T-helper 9 cell (primary cell): ENCODE results near the gene BARD1.
"Not testable (repeated sequence)": the region's sequence is repeated elsewhere in the genome, so short reads cannot be mapped to it uniquely, and the experiment has no call there.

ENCODE experiments used
- DNase-seq: peaks from one replicate; pipeline ENCODE4 v3.0.0-alpha.2; 2020
- total RNA-seq, 2 donors: gene quantifications; one replicate each; lab custom pipeline; 2026; lab: John Stamatoyannopoulos, UW

The BARD1 gene
- 9.4 to 17.6 reads per million in 2 donors for total RNA-seq

- no peak for DNase-seq
Observed at GRCh38 chr2:214808981-214809750, at the start of gene BARD1. TSS of gene BARD1 (minus strand) at chr2:214809683. CDS start at chr2:214809569, 114 bp downstream.

GRCh38 chr2:214856137-214856536 is 46.7 kb upstream of the BARD1 start:
- no peak for DNase-seq

- no peak for DNase-seq
Observed at GRCh38 chr2:214853906-214854305, 44.4 kb upstream of the BARD1 start.

GRCh38 chr2:214843823-214844222 is 34.3 kb upstream of the BARD1 start:
- no peak for DNase-seq

GRCh38 chr2:214839464-214839863 is 30.0 kb upstream of the BARD1 start:
- DNase-seq = no peak

- no peak for DNase-seq
Observed at GRCh38 chr2:214837466-214837865, 28.0 kb upstream of the BARD1 start.

GRCh38 chr2:214836568-214836967 is 27.1 kb upstream of the BARD1 start:
- DNase-seq = no peak

GRCh38 chr2:214830794-214831346 is 21.4 kb upstream of the BARD1 start:
- DNase-seq = no peak

- DNase-seq = no peak
Observed at GRCh38 chr2:214816008-214816533, 6.6 kb upstream of the BARD1 start.

GRCh38 chr2:214810671-214811070 is 1.2 kb upstream of the BARD1 start:
- DNase-seq = no peak

- DNase-seq = peak; percentile 94
Observed at GRCh38 chr2:214809751-214810564, 475 bp upstream of the BARD1 start.

- no peak for DNase-seq
Observed at GRCh38 chr2:214807653-214808052, 1.8 kb downstream of the BARD1 start.

GRCh38 chr2:214801768-214802397 is 7.6 kb downstream of the BARD1 start:
- no peak for DNase-seq

GRCh38 chr2:214801068-214801467 is 8.4 kb downstream of the BARD1 start:
- no peak for DNase-seq

GRCh38 chr2:214800180-214800579 is 9.3 kb downstream of the BARD1 start:
- DNase-seq = no peak

- DNase-seq = no peak
Observed at GRCh38 chr2:214796911-214797310, 12.6 kb downstream of the BARD1 start.

GRCh38 chr2:214783181-214783580 is 26.3 kb downstream of the BARD1 start:
- DNase-seq = not testable (repeated sequence)

GRCh38 chr2:214782671-214783070 is 26.8 kb downstream of the BARD1 start:
- DNase-seq = no peak

- DNase-seq = no peak
Observed at GRCh38 chr2:214781226-214781625, 28.3 kb downstream of the BARD1 start.

- no peak for DNase-seq
Observed at GRCh38 chr2:214775971-214776370, 33.5 kb downstream of the BARD1 start.

GRCh38 chr2:214774108-214774507 is 35.4 kb downstream of the BARD1 start:
- no peak for DNase-seq

GRCh38 chr2:214772443-214773015 is 37.0 kb downstream of the BARD1 start:
- DNase-seq = no peak
